ENCODE measurements around the gene PNMA6E.

GRCh38 chrX:153395613-153396319 is 5.4 kb downstream of the PNMA6E start:
- TF ChIP-seq CTCF (IDR thresholded peaks at IDR 0.05) (no peak), POLR2A (IDR thresholded peaks at IDR 0.05) (no peak)

All from uterus (tissue), 2 donors.